ENCODE data around the gene RAD50.
A peak's percentile ranks its signal among the peaks of the same experiment; 100 is the strongest.
"Not testable (repeated sequence)": the region's sequence is repeated elsewhere in the genome, so short reads cannot be mapped to it uniquely, and the experiment has no call there.

RAD50 gene

DNA sequence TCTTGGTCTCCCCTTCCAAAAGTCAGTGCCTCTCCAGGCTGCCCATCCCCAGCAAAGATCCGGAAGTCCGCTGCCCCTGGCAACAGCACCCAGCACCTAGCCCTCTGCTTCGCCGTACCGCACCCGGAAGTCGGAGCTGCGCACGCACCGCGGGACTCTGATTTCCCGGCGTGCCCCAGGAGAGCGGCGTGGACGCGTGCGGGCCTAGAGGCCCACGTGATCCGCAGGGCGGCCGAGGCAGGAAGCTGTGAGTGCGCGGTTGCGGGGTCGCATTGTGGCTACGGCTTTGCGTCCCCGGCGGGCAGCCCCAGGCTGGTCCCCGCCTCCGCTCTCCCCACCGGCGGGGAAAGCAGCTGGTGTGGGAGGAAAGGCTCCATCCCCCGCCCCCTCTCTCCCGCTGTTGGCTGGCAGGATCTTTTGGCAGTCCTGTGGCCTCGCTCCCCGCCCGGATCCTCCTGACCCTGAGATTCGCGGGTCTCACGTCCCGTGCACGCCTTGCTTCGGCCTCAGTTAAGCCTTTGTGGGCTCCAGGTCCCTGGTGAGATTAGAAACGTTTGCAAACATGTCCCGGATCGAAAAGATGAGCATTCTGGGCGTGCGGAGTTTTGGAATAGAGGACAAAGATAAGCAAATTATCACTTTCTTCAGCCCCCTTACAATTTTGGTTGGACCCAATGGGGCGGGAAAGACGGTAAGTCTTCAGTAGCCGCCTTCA, at the start of gene RAD50:
Gene RAD50, plus strand, starts transcription at position 215 of the 715 bp plus-strand sequence. Its CDS starts 348 bp downstream, at position 563.
- peak; percentile 96 for DNase-seq

DNA sequence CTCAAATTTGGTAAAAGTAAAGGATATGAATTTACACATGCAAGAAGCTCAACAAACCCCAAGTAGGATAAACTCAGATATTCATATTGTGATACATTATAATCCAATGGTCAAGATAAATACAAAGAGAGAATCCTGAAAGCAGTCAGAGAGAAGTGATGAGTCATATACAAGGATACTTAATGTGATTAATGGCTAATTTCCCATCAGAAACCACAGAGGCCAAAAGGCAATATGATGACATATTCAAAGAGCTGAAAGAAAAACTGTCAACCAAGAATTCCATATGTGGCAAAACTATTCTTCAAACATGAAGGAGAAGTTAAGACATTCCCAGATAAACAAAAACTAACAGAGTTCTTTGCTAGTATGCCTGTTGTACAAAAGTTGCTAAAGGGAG, 46.7 kb upstream of the RAD50 start:
- no peak for DNase-seq

DNA sequence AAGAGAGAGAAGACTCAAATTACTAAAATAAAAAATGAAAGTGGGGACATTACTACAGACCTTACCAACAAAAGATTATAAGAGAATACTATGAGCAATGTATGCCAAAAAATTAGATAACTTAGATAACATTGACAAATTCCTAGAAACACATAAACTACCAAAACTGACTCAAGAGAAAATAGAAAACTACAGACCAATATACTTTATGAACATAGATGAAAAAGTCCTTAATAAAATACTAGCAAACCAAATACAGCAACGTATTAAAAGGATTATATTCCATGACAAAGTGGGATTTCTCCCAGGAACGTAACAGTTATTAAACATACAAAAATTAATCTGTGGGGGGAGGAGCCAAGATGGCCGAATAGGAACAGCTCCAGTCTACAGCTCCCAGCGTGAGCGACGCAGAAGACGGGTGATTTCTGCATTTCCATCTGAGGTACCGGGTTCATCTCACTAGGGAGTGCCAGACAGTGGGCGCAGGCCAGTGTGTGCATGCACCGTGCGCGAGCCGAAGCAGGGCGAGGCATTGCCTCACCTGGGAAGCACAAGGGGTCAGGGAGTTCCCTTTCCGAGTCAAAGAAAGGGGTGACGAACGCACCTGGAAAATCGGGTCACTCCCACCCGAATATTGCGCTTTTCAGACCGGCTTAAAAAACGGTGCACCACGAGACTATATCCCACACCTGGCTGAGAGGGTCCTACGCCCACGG, 43.0 kb upstream of the RAD50 start:
- not testable (repeated sequence) for DNase-seq

DNA sequence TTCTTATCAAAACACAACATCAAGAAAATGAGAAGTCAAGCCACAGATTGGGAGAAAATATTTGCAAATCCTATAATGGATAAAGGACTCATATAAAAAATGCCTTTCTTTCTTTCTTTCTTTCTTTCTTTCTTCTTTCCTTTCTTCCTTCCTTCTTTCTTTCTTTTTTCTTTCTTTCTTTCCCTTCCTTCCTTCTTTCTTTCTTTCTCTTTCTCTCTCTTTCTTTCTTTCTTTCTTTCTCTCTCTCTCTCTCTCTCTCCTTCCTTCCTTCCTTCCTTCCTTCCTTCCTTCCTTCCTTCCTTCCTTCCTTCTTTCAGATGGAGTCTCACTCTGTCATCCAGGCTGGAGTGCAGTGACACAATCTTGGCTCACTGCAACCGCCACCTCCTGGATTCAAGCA, 34.7 kb upstream of the RAD50 start:
- DNase-seq: not testable (repeated sequence)

DNA sequence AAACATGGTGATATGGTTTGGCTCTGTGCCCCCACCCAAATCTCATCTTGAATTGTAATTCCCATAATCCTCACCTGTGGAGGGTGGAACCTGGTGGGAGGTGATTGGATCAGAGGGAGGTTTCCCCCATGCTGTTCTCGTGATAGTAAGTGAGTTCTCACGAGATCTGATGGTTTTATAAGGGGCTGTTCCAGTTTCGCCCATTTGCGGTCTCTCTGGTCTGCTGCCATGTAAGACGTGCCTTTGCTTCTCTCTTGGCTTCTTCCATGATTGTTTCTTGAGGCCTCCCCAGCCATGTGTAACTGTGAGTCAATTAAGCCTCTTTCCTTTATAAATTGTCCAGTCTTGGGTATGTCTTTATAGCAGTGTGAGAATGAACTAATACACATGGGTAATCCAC, 31.9 kb upstream of the RAD50 start:
- DNase-seq: not testable (repeated sequence)

DNA sequence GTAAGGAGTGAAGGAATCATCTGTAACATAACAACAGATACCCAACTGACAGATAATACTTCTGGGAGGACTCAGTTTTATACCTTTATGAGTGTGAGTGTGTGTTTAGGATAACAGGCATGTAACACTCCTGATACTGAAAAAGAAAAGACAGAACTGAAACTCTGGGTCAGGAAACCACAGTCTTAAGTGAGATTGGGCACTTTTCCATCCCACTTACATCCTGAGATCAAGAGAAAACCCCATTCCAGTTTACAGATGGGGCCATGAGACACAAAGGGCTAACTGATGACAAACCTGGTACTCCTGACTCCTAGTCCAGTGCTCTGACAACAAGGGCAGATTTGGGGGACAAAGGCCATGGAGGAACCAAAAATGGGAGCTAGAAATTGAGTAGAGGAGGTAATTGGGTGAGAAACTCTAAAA, 31.5 kb upstream of the RAD50 start:
- DNase-seq: no peak

DNA sequence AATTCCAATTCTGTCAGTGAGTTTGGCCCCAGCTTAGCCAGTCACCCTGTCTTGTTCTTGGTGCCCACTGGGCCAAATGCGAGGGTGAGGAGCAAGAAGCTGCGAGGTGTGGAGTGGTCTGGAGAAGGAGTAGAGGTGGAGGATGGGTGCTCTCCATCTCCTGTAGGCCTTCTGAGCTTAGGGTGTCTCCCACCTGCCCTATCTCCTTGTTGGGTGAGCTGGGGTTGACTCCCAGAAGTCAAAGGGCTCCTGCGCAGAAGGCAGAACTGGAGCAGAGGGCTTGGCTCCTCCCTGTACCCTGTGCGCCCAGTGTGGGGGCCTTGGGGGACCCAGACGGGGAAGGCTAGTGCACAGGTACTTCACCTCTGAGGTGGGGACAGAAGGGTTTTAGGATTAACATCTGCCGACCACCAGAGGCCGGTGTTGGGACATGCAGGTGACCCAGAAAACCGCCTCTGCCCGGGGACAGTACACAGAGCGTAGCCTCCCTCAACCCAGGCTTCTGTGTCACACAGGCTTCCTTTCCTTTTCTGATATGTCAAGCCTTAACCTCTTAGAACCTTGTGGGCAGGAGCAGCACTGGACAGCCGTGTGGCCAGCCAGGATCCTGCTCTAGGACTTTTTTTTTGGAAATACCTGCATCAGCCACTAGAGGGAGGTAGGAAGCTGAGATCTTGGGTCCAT, 30.3 kb upstream of the RAD50 start:
- peak; percentile 80 for DNase-seq

DNA sequence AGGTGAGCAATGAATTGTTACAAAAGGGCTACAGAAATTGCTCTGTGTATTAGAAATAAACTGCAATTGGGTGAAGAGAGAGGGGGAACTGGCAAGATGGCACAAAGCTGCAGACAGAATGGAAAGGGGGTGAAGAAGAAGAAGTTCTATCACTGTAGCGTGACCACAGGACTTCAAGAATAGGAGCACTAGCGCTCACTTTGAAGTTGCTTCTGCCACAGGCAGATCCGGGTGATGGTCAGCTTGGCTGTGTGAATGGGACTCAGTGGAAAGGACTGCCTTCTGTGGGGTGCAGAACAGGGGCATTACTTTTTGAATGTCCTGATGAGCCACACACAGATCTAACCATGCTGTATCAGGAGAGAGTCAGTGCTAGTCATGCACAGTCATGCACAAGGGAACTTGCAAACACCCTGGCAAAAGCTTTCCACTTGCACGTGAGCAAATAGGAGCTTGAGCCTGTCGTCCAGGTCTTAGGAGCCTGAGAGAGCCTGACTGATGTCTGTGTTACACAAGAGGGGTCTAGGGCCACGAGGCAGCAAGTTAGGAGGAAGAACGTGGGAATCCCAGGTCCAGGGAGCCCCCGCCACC, 29.7 kb upstream of the RAD50 start:
- DNase-seq: no peak

DNA sequence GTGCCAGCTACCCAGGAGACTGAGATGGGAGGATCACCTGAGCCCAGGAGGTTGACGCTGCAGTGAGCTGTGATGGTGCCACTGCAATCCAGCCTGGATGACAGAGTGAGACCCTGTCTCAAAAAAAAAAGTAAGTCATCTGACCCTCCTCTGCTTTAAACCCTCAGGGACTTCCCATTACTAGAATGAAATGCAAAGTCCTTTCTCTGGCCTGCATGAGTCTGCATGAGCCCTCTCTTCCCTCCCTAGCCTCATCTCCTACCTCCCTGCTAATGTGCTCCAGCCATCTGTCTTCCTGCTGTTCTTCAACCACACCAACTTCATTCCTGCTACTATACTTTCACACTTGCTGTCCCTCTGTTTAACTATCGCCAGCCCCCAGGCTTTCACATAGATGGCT, 28.8 kb upstream of the RAD50 start:
- DNase-seq: no peak

DNA sequence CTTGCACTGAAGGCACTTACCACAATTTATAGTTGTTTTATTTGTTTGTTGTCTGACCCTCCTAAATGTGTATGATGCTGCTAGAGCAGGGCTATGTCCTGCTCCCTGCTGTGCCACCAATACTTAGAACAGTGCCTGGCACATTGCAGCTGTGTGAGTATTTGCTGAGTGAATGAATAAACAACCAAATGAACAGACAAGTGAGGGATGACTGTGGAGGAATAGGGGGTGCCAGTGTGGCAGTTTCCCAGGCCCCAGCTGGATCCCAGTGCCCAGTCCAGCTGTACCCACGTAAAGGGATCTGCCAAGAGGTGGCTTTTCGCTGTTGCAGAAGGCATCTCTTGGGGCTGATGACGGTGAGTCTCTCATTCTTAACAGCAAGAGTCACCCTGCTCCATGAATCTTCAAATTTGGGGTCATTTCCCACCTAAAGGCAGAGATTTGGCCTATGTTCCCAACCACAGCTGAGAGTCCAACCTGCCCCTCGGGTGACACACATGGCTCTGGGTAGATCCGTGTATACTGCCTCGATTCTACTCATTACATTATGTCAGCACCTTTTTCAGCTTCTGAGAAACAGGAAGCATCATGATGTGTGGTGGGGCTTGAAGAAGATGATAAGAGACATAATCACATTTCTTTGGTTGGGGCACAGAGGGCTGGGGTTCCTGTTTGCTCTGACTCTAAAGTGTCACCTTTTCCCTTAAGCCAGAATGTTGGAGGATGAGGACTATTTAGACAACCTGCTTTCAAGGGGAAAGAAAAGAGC, 27.7 kb upstream of the RAD50 start:
- no peak for DNase-seq

DNA sequence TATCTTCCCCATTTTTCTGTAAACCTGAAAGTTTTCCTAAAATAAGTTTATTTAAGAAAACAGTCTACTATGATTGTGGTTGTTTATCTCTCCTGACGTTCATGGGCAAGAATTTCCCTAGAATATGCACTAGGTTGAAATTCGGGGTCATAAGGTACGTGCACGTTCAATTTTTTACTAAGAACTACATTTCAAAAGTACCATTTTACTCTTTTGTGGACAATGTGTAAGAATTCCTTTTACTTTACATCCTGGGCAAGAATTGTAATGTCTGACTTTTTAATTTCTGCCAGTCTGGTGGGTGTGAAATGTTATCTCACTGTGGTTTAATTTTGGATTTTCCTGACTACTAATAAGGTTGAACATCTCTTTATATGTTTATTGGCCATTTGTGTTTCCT, 25.8 kb upstream of the RAD50 start:
- no peak for DNase-seq

DNA sequence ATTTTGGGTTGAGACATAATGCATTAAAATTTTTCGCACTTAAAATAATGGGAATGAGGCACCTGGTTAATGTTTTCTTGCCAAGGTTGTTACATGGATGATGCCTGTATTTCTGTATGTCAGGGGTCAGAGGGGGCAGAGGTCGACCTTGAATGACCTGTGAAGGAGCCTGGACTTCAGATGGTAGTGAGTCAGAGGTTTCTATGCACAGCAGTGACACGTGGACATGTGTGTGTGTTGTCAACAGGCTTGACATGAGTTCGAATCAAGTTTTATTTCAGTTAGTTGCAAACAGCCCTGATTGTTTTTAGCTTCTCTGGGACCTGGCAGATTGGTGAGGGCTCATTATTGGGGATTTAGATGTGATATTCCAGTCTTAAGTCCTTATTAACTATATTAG, 17.1 kb upstream of the RAD50 start:
- DNase-seq: no peak

DNA sequence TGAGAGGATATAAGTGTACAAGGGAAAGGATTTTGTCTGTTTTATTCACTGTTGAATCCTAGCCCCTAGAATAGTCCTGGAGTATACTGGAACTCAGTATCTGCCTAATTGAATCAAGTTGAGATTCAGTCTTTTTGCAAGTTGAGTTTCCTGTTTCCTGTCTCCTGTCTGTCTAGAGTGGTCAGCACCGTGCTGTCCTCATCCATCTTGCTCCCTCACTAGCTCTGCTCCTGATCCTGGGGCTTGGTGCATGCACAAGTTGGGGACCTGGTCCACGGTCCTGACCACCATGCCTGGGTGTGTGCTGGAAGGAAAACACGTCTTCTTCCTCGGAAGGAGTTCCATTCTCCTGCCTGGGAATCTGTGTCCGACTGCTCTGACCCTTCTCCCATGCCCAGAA, 16.6 kb upstream of the RAD50 start:
- DNase-seq: no peak

DNA sequence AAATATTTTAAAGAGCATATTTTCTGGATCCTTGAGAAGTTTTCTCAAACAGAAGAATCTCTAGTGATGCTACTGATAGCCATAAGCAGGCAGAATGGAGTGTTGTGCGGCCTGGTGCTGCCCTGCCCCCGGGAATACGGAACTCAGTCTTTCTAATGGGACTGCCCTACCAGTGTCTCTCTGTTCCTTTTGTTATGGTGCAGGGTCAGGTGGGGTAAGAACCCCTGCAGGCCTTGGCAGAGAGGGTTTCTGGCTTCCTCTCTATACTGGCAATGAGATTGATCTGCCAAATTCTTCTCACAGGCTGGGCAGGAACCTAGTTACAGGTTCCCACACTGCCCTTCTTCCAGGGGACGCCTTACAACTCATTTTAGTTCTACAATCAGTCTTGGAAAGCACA, 16.0 kb upstream of the RAD50 start:
- DNase-seq: no peak

DNA sequence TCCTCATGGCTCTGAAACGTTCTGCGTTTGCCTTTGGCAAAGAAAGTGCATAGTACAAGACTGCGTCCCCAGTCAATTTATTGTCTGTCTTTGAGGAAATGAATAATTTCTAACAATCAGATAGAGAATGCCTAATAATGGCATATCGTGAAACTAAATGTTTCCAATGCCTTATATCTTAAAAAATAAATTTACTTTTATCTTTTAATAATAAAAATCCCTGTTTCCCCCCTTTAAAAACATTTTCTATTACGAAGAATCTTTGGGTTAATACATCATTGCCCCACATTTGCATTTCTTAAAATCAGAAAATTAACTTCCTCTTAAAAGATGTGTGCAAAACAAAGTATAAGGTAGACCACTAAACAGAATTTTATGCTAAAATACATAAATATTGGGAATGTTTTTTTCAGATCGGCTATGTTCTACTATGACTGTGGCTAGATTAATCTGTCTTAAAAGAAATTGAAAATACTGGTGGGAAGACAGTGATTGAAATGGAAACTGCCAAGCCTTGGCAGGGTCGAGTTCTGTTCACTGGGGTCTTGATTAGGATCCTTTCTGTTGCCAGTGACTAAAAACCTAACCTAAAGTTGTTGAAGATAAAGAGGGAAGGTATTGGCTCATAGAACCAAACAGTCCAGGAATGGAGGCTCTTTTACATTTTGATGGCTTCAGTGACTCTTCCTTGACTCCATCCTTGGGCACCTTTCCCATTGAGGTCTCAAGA, 13.1 kb upstream of the RAD50 start, which contains the start of gene IL5:
Gene IL5, minus strand, starts transcription at position 51 of the 730 bp plus-strand sequence. Its CDS starts 44 bp downstream, at position 7.
- DNase-seq: no peak

DNA sequence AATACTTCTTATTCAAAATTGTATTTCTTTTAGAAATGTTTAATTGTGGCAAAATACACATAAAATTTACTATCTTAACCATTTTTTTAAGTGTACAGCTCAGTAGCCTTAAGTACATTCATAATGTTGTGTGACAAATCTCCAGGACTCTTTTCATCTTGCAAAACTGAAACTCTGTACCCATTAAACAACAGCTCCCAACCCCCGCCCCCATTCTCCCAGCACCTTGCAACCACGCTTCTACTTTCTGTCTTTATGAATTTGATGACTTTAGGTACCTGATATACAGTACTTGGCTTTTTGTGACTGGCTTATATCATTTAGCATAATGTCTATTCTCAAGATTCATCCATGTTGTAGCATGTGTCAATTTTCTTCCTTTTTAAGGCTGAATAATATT, 10.7 kb upstream of the RAD50 start:
- no peak for DNase-seq

DNA sequence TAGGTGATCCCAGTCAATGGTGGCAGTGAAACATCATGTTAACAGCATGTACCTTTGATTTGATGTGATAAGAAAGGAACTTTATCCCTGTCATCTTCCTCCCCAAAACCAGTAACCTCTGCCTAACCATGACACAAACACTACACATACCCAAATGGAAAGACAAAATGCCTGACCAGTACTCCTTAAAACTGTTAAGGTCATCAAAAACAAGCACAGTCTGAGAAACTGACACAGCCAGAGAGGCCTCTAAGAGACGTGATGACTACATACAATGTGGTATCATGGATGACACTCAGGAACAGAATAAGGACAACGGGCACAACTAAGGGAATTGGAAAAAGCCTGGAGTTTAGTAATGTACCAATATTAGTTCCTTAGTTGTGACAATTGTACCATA, 9.5 kb upstream of the RAD50 start:
- DNase-seq: no peak

DNA sequence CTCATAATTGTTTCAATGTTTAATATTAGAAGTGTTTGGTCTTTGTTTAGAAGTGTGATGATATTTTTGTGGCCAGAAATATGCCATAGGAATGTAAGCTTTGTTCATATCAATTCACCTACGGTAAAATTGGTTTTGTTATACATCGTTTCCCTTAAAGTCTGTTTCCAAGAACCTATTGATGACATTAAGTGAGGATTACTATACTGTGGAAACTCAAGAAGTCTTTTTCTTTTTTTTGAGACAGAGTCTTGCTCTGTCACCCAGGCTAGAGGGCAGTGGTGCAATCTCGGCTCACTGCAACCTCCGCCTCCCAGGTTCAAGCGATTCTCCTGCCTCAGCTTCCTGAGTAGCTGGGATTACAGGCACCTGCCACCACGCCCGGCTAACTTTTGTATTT, 7.9 kb upstream of the RAD50 start:
- DNase-seq: not testable (repeated sequence)

DNA sequence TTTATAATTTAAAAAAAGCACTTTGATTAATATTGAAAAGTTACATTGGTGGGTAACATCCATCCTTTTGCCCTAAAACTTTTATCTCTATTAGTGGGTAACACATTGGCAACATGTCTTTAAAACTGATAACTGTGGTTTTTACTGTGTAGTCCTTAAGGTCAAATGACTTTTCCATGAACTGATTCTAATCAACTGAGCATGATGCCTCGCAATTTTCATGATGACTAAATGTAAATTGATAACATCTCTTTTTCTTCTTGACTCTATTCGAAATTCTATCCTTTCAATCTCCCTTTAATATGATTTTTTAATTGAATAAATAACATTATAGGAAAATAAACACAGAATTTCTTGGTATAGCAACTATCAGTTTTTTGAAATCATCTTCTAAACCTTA, 7.2 kb upstream of the RAD50 start:
- no peak for DNase-seq

DNA sequence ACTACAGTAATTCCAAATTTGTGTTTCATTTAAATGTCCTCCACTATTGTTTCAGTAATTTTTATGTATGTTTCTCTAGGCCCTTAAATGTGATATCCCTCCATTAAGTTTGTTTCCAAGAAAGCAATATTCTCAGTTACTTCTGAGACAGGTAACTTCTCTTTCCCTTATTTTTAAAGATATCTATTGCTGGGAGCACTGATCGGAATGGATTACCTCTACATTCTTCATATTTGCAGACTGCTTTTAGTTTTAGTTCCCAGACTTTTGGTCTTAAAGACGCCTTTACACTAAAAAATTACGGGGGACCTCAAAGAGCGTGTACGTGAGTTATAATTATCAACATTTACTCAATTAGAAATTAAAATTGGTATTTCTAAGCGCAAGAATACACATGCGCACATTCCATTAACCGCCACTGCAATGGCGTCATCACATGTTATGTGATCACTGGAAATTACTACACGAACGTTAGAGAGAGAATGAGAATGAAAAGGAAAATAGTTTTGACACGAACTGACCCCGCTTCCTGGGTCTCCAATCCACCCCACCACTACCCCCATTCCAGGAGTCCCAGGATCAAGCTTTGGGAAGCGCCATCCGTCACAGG, 519 bp upstream of the RAD50 start:
- DNase-seq: no peak

DNA sequence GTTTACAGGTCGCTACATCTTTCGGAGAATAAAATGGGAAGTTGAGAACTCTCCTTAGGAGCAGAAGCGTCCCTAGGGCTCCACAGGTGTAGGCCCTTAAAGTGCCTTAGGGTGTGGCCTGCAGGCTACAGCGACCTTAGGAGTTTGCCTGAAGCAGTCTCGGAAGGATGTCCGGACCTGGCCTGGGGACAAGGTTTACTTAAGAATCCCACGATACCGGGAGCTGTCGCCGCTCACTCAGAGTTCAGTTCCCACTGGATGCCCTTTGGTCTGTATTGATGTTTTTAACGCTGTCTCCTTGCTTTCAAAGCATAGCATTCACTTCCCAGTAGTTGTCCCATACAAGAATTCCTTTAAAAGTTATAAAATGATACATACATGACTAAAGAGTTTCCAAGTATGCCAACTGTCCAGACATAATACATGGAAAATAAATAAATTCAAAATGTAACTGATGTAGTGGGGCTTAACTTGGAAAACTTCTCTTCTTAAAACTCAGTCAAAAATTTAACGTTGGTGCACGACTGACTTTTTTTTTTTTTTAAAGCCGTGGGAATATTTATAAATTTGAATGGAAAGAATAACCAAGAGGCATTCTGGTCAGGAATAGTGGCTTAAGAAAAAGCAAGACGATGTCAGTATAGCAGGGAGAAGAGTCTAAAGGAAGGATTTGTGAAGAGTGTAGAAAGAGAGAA, 848 bp downstream of the RAD50 start:
- no peak for DNase-seq
